Upper lobe of left lung (tissue), 6 donors: ENCODE data around the gene CALN1. TPM values are rescaled to one million over a fixed set of nuclear protein-coding genes. Genes with fewer than 3 reads are reported as not detected.
"Not testable (repeated sequence)": the region's sequence is repeated elsewhere in the genome, so short reads cannot be mapped to it uniquely, and the experiment has no call there.

Experiments
- ATAC-seq, 2 donors: fragments of 200-7000 bp; cut with Tn5 transposase; one replicate each; pipeline ENCODE4 v1.9.1; 2022; ENCODE audit warnings: mild to moderate bottlenecking in 2 of 2, moderate library complexity in 2 of 2; ENCODE audit not compliant: low FRiP score in 2 of 2
- DNase-seq, 2 donors: peaks; one replicate each; pipeline ENCODE4 v3.0.0-alpha.2; 2019 to 2020
- H3K27ac ChIP-seq, 4 donors: fragments of 200-600 bp; sonication (generic); one replicate each; pipeline ENCODE4 v1.5.1; 2016 to 2019
- H3K27me3 ChIP-seq, 4 donors: fragments of 200-600 bp; sonication (generic); one replicate each; pipeline ENCODE4 v1.5.1; 2017 to 2019
- H3K36me3 ChIP-seq, 4 donors: fragments of 200-600 bp; sonication (generic); one replicate each; pipeline ENCODE4 v1.5.1; 2016 to 2019
- H3K4me1 ChIP-seq, 4 donors: fragments of 200-600 bp; sonication (generic); one replicate each; pipeline ENCODE4 v1.5.1; 2018 to 2019
- H3K4me3 ChIP-seq, 4 donors: fragments of 200-600 bp; sonication (generic); one replicate each; pipeline ENCODE4 v1.5.1; 2017 to 2019; ENCODE audit warnings: mild to moderate bottlenecking in 2 of 4, moderate library complexity in 1 of 4
- H3K9me3 ChIP-seq, 4 donors: fragments of 200-600 bp; sonication (generic); one replicate each; pipeline ENCODE4 v1.5.1; 2018 to 2019
- EP300 ChIP-seq, 4 donors: sonication (generic); formaldehyde crosslinking; IDR thresholded peaks; one replicate each; pipeline ENCODE4 v1.5.1; 2017; ENCODE audit warnings: antibody characterized with exemption in 4 of 4, control low read depth in 2 of 4
- POLR2A ChIP-seq, 4 donors: fragments of 450-650 bp; IDR thresholded peaks; one replicate each; pipeline ENCODE4 v1.5.1; 2016 to 2017; ENCODE audit warnings: antibody characterized with exemption in 4 of 4, mild to moderate bottlenecking in 2 of 4
- POLR2AphosphoS5 ChIP-seq, 2 donors: sonication (generic); formaldehyde crosslinking; IDR thresholded peaks; one replicate each; pipeline ENCODE4 v1.5.1; 2017; ENCODE audit warnings: antibody characterized with exemption in 2 of 2
- WGBS, 2 donors: methylation state at CpG; one replicate each; pipeline ENCODE4 v1.1.5; 2017 to 2018; 5-methylcytosine and 5-hydroxymethylcytosine counted together
- total RNA-seq, 6 donors: library from RNA; depleted of rRNA in 4 of 6; stranded (reverse); fragments of >200 nt in 4 of 6; gene quantifications; one replicate each; pipeline versions ENCODE4 v1.1.0 to v1.2.1, GENCODE V29; 2016 to 2021
- TF ChIP-seq, protein P1 (sequence below), 6 experiments: fragments of 450-650 bp in 4 of 6; fragments of 200-600 bp in 2 of 6; sonication (generic) in 2 of 6; IDR thresholded peaks; one replicate each; pipeline ENCODE4 v1.5.1; 2016 to 2019; ENCODE audit warnings: antibody characterized with exemption in 6 of 6
- donor health status: DM: no; HTN: no; CAD: no; lungs with moderate emphysema.
- donor health status: DM: no; HTN: yes; CAD: no; lungs with severe emphysema.

Gene CALN1
- total RNA-seq, 6 donors from 2014 or later, result 0.24 to 0.46 TPM; not detected in 4

DNA sequence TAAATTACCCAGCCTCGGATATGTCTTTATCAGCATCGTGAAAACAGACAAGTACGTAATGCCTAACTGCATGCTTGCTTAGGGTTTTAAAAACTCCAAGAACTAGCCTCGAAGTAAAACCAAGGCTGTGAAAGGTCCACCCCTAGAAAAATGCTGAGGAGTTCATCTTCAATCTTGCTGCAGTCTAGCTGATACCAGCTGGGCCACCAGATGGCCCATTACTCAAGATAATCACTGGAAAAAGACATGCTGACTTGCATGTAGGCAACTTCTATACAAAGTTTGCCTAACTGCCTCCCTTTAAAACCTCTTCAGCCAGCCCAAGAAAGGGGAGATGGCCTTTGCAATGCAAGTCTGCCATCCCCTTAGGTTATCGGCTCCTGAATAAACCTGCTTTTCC lies 666.1 kb downstream of the CALN1 start:
- 85 to 88% methylated on average over 5 of the region's 5 CpGs for WGBS, 2 donors
- ATAC-seq (no peak), DNase-seq (no peak)
- no peaks in the 10 kb centered on the region for H3K36me3 ChIP-seq
- TF ChIP-seq, protein P1, sequence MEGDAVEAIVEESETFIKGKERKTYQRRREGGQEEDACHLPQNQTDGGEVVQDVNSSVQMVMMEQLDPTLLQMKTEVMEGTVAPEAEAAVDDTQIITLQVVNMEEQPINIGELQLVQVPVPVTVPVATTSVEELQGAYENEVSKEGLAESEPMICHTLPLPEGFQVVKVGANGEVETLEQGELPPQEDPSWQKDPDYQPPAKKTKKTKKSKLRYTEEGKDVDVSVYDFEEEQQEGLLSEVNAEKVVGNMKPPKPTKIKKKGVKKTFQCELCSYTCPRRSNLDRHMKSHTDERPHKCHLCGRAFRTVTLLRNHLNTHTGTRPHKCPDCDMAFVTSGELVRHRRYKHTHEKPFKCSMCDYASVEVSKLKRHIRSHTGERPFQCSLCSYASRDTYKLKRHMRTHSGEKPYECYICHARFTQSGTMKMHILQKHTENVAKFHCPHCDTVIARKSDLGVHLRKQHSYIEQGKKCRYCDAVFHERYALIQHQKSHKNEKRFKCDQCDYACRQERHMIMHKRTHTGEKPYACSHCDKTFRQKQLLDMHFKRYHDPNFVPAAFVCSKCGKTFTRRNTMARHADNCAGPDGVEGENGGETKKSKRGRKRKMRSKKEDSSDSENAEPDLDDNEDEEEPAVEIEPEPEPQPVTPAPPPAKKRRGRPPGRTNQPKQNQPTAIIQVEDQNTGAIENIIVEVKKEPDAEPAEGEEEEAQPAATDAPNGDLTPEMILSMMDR (IDR thresholded peaks at IDR 0.05), result no peak
- no peak for TF ChIP-seq EP300 (IDR thresholded peaks at IDR 0.05)
- no peak for TF ChIP-seq POLR2A (IDR thresholded peaks at IDR 0.05)
- TF ChIP-seq POLR2AphosphoS5 (IDR thresholded peaks at IDR 0.05), result no peak
- H3K4me3 ChIP-seq, result no peak overlapping the region
- H3K4me1 ChIP-seq, result no peaks in the 10 kb centered on the region
- H3K27me3 ChIP-seq, result no peaks in the 10 kb centered on the region
- H3K27ac ChIP-seq, result no peak overlapping the region
- no peaks in the 10 kb centered on the region for H3K9me3 ChIP-seq

- ATAC-seq, result no peak
- TF ChIP-seq POLR2A (IDR thresholded peaks at IDR 0.05) (no peak), POLR2AphosphoS5 (IDR thresholded peaks at IDR 0.05) (no peak), EP300 (IDR thresholded peaks at IDR 0.05) (no peak)
- TF ChIP-seq, protein P1 (IDR thresholded peaks at IDR 0.05), result no peak
- Histone ChIP-seq H3K4me3 (no peak overlapping the region), H3K9me3 (no peaks in the 10 kb centered on the region), H3K36me3 (no peaks in the 10 kb centered on the region), H3K27me3 (no peaks in the 10 kb centered on the region), H3K4me1 (no peaks in the 10 kb centered on the region), H3K27ac (no peak overlapping the region)
- 90% methylated on average over 5 of the region's 5 CpGs for WGBS, 2 donors
- no peak for DNase-seq
Observed at GRCh38 chr7:71740174-71740560, 672.0 kb downstream of the CALN1 start.

DNA sequence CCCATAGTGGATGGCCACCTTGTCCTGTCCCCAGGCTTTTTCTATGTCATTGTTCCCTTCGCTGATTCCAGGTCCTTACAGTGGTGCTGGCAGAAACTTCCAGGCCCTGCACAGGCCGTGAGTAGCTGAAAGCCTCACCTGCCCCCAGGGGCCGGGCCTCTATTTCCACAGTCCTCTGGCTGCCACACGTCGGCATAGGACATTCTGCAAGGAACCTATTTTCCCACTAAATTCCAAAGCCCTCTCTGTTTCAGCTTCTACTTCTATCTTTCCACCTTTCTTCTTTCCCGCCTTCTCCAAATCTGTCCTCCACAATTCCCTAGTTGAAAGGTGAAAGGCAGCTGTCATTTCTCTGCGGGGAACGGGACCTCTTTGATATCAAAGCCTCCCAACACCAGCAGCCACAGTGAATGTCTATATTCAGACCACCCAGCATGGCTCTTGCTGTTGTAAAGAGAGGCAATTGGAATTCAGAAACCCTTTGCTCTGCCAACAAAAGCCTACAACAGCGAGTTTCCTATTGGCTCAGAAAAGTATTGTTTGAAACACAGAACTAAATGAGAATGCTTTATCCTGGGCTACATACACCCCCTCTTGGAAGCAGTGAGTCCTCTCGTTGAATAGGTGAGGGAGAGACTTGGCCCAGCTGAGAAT lies 672.5 kb downstream of the CALN1 start:
- 75% methylated on average over 10 of the region's 10 CpGs for WGBS, 2 donors
- Histone ChIP-seq H3K9me3 (no peaks in the 10 kb centered on the region), H3K27ac (no peak overlapping the region), H3K4me3 (no peak overlapping the region), H3K36me3 (no peaks in the 10 kb centered on the region), H3K4me1 (no peaks in the 10 kb centered on the region), H3K27me3 (no peaks in the 10 kb centered on the region)
- DNase-seq, result no peak
- no peak for TF ChIP-seq POLR2AphosphoS5 (IDR thresholded peaks at IDR 0.05)
- no peak for ATAC-seq

GRCh38 chr7:71737931-71738540 lies 674.1 kb downstream of the CALN1 start:
- H3K27me3 ChIP-seq, H3K4me1 ChIP-seq, H3K27ac ChIP-seq, ATAC-seq, H3K9me3 ChIP-seq, H3K4me3 ChIP-seq, H3K36me3 ChIP-seq: not testable (repeated sequence)
- DNase-seq, result peak in 1 of 2 donors; percentile 74
- 48 to 89% methylated on average over 4 to 23 of the region's 42 CpGs for WGBS, 2 donors

DNA sequence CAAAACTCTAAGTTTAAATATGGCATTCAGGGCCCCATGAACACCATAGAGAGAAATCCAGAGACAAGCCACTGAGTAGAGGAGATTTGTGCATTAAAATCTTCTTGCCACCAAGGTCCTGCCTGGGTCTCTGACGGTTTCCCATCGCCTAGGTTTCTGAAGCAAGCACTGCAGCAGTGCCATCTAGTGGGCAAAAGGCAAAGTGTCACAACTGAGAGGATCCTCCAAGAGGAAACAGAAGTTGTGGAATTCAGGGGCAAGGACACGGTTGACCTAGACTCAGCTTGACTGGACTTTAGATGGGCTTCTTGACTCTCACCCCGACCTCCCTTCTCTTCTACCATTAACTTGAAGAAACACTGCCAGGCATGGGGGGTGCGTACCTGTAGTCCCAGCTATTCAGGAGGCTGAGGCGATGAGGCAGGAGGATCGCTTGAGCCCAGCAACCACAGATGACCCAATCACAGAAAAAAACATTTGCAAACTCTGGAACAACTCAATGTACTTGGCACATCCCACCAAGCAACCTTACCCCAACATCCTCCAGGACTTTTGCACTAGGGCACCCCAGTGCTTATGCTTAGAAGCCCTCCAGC lies 676.1 kb downstream of the CALN1 start:
- 33 to 41% methylated on average over 7 of the region's 7 CpGs for WGBS, 2 donors
- H3K4me1 ChIP-seq, result peaks cover 0 to 6% (median 4%) of the 10 kb centered on the region in 4 donors
- no peaks in the 10 kb centered on the region for H3K36me3 ChIP-seq
- H3K9me3 ChIP-seq, result no peaks in the 10 kb centered on the region
- peak in 1 of 2 donors; percentile 51 for DNase-seq
- no peak for TF ChIP-seq POLR2AphosphoS5 (IDR thresholded peaks at IDR 0.05)
- TF ChIP-seq, protein P1 (IDR thresholded peaks at IDR 0.05), result peak; percentile 25 to 81 (median 70)
- peak in 1 of 2 donors; percentile 76 for ATAC-seq
- H3K27me3 ChIP-seq, result no peaks in the 10 kb centered on the region
- no peak overlapping the region for H3K27ac ChIP-seq
- no peak overlapping the region for H3K4me3 ChIP-seq
